ENCODE results near the gene GRIK4.

DNA sequence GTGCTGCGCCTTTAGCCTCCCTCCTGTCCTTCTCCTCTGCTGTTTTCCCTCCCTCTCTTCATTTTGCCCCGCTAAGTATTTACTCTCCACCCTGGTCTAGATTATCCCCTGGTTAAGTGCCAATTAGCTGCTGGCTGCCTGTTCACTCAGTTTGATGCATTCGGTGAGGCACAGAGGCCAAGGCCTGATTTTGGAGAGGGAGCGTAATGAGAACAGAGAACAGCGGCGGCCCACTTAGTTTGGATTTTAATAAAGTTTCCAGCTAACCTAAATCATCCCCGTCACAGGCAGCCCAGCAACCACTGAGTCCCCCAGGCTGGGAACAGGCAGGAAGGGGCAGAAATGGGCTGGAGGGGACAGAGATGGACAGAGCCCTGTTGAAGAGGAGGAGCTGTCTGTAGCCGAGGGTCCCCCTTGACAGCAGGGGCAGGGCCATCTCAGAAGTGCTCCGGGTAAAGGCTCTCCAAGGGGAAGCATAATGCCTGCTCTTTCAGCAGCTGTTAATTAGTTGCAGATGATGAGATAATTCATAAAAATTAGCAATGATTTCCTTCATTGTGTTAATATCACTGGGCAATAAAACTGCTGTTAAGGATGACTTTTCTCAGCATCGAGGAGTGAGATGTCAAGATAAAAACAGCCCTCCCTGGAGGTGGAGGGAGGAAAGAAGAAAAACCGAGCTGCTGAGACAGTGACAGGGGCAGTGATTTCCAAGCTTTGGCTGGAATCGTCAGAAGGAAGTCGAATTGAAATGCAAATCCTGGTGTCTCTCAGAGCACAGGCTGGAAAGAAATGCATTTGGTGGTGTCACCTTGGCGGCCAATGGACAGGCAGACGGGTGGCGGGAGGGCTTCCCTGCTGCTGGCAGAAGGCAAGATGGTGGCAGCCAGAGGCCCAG, 170.1 kb downstream of the GRIK4 start:
- TF ChIP-seq ZBTB7A (IDR thresholded peaks at IDR 0.05; ENCODE audit: borderline replicate concordance, control insufficient read depth, low read depth, low read length) (no peak), SAP30 (IDR thresholded peaks at IDR 0.05; ENCODE audit: borderline replicate concordance, insufficient read depth, low read depth, low read length, poor library complexity, severe bottlenecking) (no peak), CAMTA2 (CRISPR knock-in tag; conservative IDR thresholded peaks at IDR 0.05) (no peak), CHD2 (IDR thresholded peaks at IDR 0.05; ENCODE audit: low read depth, low read length) (no peak), NR2C2 (CRISPR knock-in tag; IDR thresholded peaks at IDR 0.05) (no peak), NR2C2 (tag; IDR thresholded peaks at IDR 0.05) (no peak)
- TF ChIP-seq, protein P1, sequence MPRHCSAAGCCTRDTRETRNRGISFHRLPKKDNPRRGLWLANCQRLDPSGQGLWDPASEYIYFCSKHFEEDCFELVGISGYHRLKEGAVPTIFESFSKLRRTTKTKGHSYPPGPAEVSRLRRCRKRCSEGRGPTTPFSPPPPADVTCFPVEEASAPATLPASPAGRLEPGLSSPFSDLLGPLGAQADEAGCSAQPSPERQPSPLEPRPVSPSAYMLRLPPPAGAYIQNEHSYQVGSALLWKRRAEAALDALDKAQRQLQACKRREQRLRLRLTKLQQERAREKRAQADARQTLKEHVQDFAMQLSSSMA (CRISPR knock-in tag; IDR thresholded peaks at IDR 0.05), result no peak

Data from K562 (cell line).